GM23248 (cell line): Measurements from ENCODE around the gene SIGMAR1. TPM values are rescaled to one million over a fixed set of nuclear protein-coding genes. Genes with fewer than 3 reads are reported as not detected.

ENCODE experiments used
- DNase-seq: peaks from one replicate; pipeline ENCODE4 v3.0.0-alpha.2; 2015
- H2AFZ ChIP-seq: fragments of 200-600 bp; sonication (generic); 2 replicates; pipeline ENCODE4 v1.6.1; 2016; ENCODE audit warnings: antibody characterized with exemption
- H3F3A ChIP-seq: fragments of 200-600 bp; sonication (generic); 2 replicates; pipeline ENCODE4 v1.6.1; 2016; ENCODE audit warnings: mild to moderate bottlenecking, antibody characterized with exemption, mixed run types; ENCODE audit not compliant: insufficient read depth
- H3K27ac ChIP-seq: fragments of 200-600 bp; sonication (generic); 2 replicates; pipeline ENCODE4 v1.5.1; 2016; ENCODE audit warnings: mild to moderate bottlenecking
- H3K27me3 ChIP-seq: fragments of 200-600 bp; sonication (generic); replicated peaks from 2 replicates; pipeline ENCODE4 v1.6.1; 2016; ENCODE audit warnings: mild to moderate bottlenecking; ENCODE audit not compliant: insufficient read depth
- H3K36me3 ChIP-seq: fragments of 200-600 bp; sonication (generic); 2 replicates; pipeline ENCODE4 v1.6.1; 2016; ENCODE audit warnings: low read depth, mild to moderate bottlenecking
- H3K4me1 ChIP-seq: fragments of 200-600 bp; sonication (generic); 2 replicates; pipeline ENCODE4 v1.6.1; 2016; ENCODE audit warnings: mild to moderate bottlenecking; ENCODE audit not compliant: insufficient read depth
- H3K4me2 ChIP-seq: fragments of 200-600 bp; sonication (generic); one replicate; pipeline ENCODE4 v1.6.1; 2016; ENCODE audit warnings: mild to moderate bottlenecking; ENCODE audit not compliant: unreplicated experiment
- H3K4me3 ChIP-seq: fragments of 200-600 bp; sonication (generic); 2 replicates; pipeline ENCODE4 v1.5.1; 2016; ENCODE audit warnings: mild to moderate bottlenecking
- H3K79me2 ChIP-seq: fragments of 200-600 bp; sonication (generic); 2 replicates; pipeline ENCODE4 v1.6.1; 2016; ENCODE audit warnings: mild to moderate bottlenecking; ENCODE audit not compliant: insufficient read depth
- H3K9ac ChIP-seq: fragments of 200-600 bp; sonication (generic); 2 replicates; pipeline ENCODE4 v1.6.1; 2016; ENCODE audit warnings: mild to moderate bottlenecking
- H3K9me2 ChIP-seq: fragments of 200-600 bp; sonication (generic); 2 replicates; pipeline ENCODE4 v1.6.1; 2016; ENCODE audit warnings: mixed run types, mild to moderate bottlenecking, moderate library complexity; ENCODE audit not compliant: insufficient read depth
- H3K9me3 ChIP-seq: fragments of 200-600 bp; sonication (generic); one replicate; pipeline ENCODE4 v1.6.1; 2017; ENCODE audit warnings: low read depth
- H4K20me1 ChIP-seq: fragments of 200-600 bp; sonication (generic); 2 replicates; pipeline ENCODE4 v1.6.0; 2016; ENCODE audit not compliant: insufficient read depth
- EZH2 ChIP-seq: fragments of 200-600 bp; sonication (generic); IDR thresholded peaks from 2 replicates; pipeline ENCODE4 v1.6.1; 2018; ENCODE audit warnings: antibody characterized with exemption, mild to moderate bottlenecking; ENCODE audit not compliant: insufficient read depth, poor library complexity, severe bottlenecking
- EZH2phosphoT487 ChIP-seq: fragments of 200-600 bp; sonication (generic); IDR thresholded peaks from 2 replicates; pipeline ENCODE4 v1.6.1; 2018; ENCODE audit warnings: antibody characterized with exemption, moderate library complexity, mild to moderate bottlenecking, low read depth; ENCODE audit not compliant: insufficient read depth
- WGBS, 2 experiments: methylation state at CpG; one replicate each; pipeline ENCODE4 v1.1.6; 2015 to 2017; ENCODE audit warnings: low lambda C conversion rate in 2 of 2, low coverage in 1 of 2; ENCODE audit errors: missing lambda C conversion rate in 2 of 2; 5-methylcytosine and 5-hydroxymethylcytosine counted together
- in situ Hi-C: fragments of 300-500 bp; cut with MboI; formaldehyde crosslinking; loops from 2 replicates; pipeline ENCODE4 v1.15.0; 2020
- polyA plus RNA-seq: library from polyadenylated mRNA; unstranded; fragments of >200 nt; fragmentation: Nextera tagmentation; extraction: Ambion mirVana; gene quantifications from 2 replicates; pipeline ENCODE4 v1.2.1, GENCODE V29; 2016
- total RNA-seq: library from RNA; depleted of rRNA; stranded (reverse); fragments of >200 nt; shearing (Covaris generic); gene quantifications from 2 replicates; pipeline ENCODE4 v1.2.3, GENCODE V29; 2014

The SIGMAR1 gene
- total and polyA plus RNA-seq, 2 experiments from 2014 or later = 138 to 142 TPM

DNA sequence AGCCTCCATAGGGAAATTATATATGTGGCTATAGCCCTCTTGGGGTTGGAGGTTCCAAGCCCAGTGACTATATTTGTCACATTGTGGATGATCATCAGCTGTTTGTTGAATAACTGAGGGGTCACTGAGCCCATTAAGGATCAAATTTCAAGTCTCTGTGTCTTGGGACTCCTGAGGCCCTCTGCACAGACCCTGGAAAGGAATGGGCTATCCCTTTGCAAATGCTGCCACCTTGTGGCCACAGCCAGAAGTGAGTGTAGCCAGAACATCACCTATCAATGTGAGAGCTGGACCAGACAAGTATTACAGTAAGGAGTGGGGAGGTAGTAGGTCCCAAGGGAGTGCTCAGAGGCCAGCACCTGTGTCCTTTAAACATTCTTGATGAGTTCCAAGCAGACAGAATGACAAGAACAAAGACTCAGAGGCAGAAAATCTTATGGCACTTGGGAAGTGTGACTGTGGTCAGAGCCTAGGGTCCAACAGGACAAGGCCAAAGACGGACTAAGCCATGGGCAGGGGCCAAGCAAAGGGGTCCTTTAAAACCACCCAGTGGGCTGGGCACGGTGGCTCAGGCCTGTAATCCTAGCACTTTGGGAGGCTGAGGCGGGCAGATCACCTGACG is 33.9 kb downstream of the SIGMAR1 start:
- 23% methylated on average over 4 of the region's 4 CpGs for WGBS, 2 experiments
- DNase-seq = peak; percentile 68
- H3K9me2 ChIP-seq = no peaks in the 10 kb centered on the region

GRCh38 chr9:34601937-34602573 is 35.5 kb downstream of the SIGMAR1 start:
- Histone ChIP-seq H3K9ac (no peak overlapping the region), H3K36me3 (no peaks in the 10 kb centered on the region), H4K20me1 (no peaks in the 10 kb centered on the region), H2AFZ (no peak overlapping the region), H3F3A (no peaks in the 10 kb centered on the region), H3K4me3 (no peak overlapping the region), H3K27me3 (0 out of 2 replicates have a peak, but pooled peaks cover 10% of the 10 kb centered on the region), H3K27ac (no peak overlapping the region), H3K79me2 (no peaks in the 10 kb centered on the region), H3K9me2 (no peaks in the 10 kb centered on the region), H3K4me1 (no peaks in the 10 kb centered on the region), H3K4me2 (no peak overlapping the region), H3K9me3 (no peaks in the 10 kb centered on the region)
- no peak for TF ChIP-seq EZH2phosphoT487
- no peak for TF ChIP-seq EZH2
- WGBS, 2 experiments = 66 to 69% methylated on average over 6 of the region's 6 CpGs
- no peak for DNase-seq
- in situ Hi-C loops = loop anchor here (25.0 kb wide), 1 partner anchor 90 kb away; the partner anchor contains the start of gene ENHO

More for the DNA sequence above, 33.9 kb downstream of the SIGMAR1 start:
- no peak overlapping the region for H3K4me3 ChIP-seq
- no peaks in the 10 kb centered on the region for H3K79me2 ChIP-seq
- TF ChIP-seq EZH2phosphoT487 = no peak
- TF ChIP-seq EZH2 = no peak
- H3F3A ChIP-seq = no peaks in the 10 kb centered on the region
- H3K9ac ChIP-seq = no peak overlapping the region
- H3K27me3 ChIP-seq = no peaks in the 10 kb centered on the region
- no peak overlapping the region for H3K27ac ChIP-seq
- no peaks in the 10 kb centered on the region for H4K20me1 ChIP-seq
- no peaks in the 10 kb centered on the region for H3K36me3 ChIP-seq
- H3K4me1 ChIP-seq = no peaks in the 10 kb centered on the region
- no peaks in the 10 kb centered on the region for H3K9me3 ChIP-seq
- no peak overlapping the region for H2AFZ ChIP-seq
- in situ Hi-C loops = loop anchor here (25.0 kb wide), 1 partner anchor 91 kb away; the partner anchor contains the start of gene ENHO
- no peak overlapping the region for H3K4me2 ChIP-seq

- H3K79me2 ChIP-seq = no peaks in the 10 kb centered on the region
- in situ Hi-C loops = loop anchor here (25.0 kb wide), 1 partner anchor 89 kb away; the partner anchor contains the start of gene ENHO
- TF ChIP-seq EZH2 = no peak
- TF ChIP-seq EZH2phosphoT487 = no peak
- H3K9me2 ChIP-seq = no peaks in the 10 kb centered on the region
- 0 to 10% methylated on average over 1 of the region's 1 CpG for WGBS, 2 experiments
- H4K20me1 ChIP-seq = no peaks in the 10 kb centered on the region
- H2AFZ ChIP-seq = no peak overlapping the region
- no peaks in the 10 kb centered on the region for H3K9me3 ChIP-seq
- H3K4me2 ChIP-seq = no peak overlapping the region
- no peak overlapping the region for H3K4me3 ChIP-seq
- H3K9ac ChIP-seq = no peak overlapping the region
- H3K36me3 ChIP-seq = no peaks in the 10 kb centered on the region
- H3F3A ChIP-seq = no peaks in the 10 kb centered on the region
- DNase-seq = no peak
- no peaks in the 10 kb centered on the region for H3K4me1 ChIP-seq
- 0 out of 2 replicates have a peak, but pooled peaks cover 12% of the 10 kb centered on the region for H3K27me3 ChIP-seq
- no peak overlapping the region for H3K27ac ChIP-seq
These were observed 36.7 kb downstream of the SIGMAR1 start for GRCh38 chr9:34600908-34601307.

GRCh38 chr9:34599546-34599945 is 38.0 kb downstream of the SIGMAR1 start:
- 13 to 19% methylated on average over 1 of the region's 1 CpG for WGBS, 2 experiments
- Histone ChIP-seq H2AFZ (no peak overlapping the region), H3K4me3 (no peak overlapping the region), H3K4me2 (no peak overlapping the region), H3K9me2 (no peaks in the 10 kb centered on the region), H3K27me3 (peaks cover 16% of the 10 kb centered on the region; the same call in 1 of the 2 replicates), H3K36me3 (no peaks in the 10 kb centered on the region), H4K20me1 (no peaks in the 10 kb centered on the region), H3K79me2 (no peaks in the 10 kb centered on the region), H3F3A (no peaks in the 10 kb centered on the region), H3K9ac (no peak overlapping the region), H3K4me1 (no peaks in the 10 kb centered on the region), H3K9me3 (no peaks in the 10 kb centered on the region), H3K27ac (no peak overlapping the region)
- no peak for DNase-seq
- in situ Hi-C loops = loop anchor here (10.0 kb wide), 1 partner anchor 195 kb away; no protein-coding TSS in a partner anchor
- TF ChIP-seq EZH2phosphoT487 = no peak
- no peak for TF ChIP-seq EZH2
